ENCODE data around the gene ERCC5. TPM values are rescaled to one million over a fixed set of nuclear protein-coding genes. Genes with fewer than 3 reads are reported as not detected.

The ERCC5 gene
- total RNA-seq, 1 donor from 2014 or later = 48.9 TPM

DNA sequence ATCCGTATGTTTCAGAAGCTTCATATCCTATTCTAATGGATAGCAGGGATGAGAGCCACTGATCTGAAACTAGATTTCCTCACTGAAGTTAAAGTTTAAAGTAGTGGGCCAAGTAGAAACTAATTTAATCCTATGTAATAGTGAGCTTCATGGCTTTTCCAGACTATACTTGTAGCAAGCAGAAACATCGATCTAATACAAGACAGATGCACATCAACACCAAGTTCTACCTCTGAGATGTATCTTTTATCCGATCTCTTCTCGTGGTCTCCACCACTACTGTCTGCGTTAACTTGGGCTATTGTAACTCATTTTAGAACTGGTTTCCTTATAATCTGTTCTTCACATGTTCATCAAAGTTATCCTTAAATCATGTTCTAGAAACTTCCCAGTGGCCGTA is 3.1 kb downstream of the ERCC5 start:
- no peak for TF ChIP-seq CTCF (IDR thresholded peaks at IDR 0.05)
- Mint-ChIP-seq H3K9me3 (ENCODE audit: unreplicated experiment) (no peaks in the 10 kb centered on the region), H3K36me3 (ENCODE audit: unreplicated experiment) (peaks cover 6% of the 10 kb centered on the region), H3K4me1 (ENCODE audit: unreplicated experiment) (peaks cover 22% of the 10 kb centered on the region), H3K27ac (ENCODE audit: unreplicated experiment) (no peak overlapping the region), H3K4me3 (ENCODE audit: unreplicated experiment) (no peak overlapping the region), H3K27me3 (ENCODE audit: unreplicated experiment) (no peaks in the 10 kb centered on the region)
- DNase-seq (ENCODE audit: extremely low spot score, unreplicated experiment) = no peak

GRCh38 chr13:102852556-102852955 is 6.7 kb downstream of the ERCC5 start:
- Mint-ChIP-seq H3K27me3 (ENCODE audit: unreplicated experiment) (no peaks in the 10 kb centered on the region), H3K4me1 (ENCODE audit: unreplicated experiment) (peaks cover 10% of the 10 kb centered on the region), H3K9me3 (ENCODE audit: unreplicated experiment) (no peaks in the 10 kb centered on the region), H3K4me3 (ENCODE audit: unreplicated experiment) (no peak overlapping the region), H3K36me3 (ENCODE audit: unreplicated experiment) (peaks cover 29% of the 10 kb centered on the region), H3K27ac (ENCODE audit: unreplicated experiment) (no peak overlapping the region)
- no peak for TF ChIP-seq CTCF (IDR thresholded peaks at IDR 0.05)
- no peak for DNase-seq (ENCODE audit: extremely low spot score, unreplicated experiment)

GRCh38 chr13:102854675-102855074 is 8.8 kb downstream of the ERCC5 start:
- no peaks in the 10 kb centered on the region for H3K27me3 Mint-ChIP-seq (ENCODE audit: unreplicated experiment)
- TF ChIP-seq CTCF (IDR thresholded peaks at IDR 0.05) = no peak
- no peak overlapping the region for H3K4me3 Mint-ChIP-seq (ENCODE audit: unreplicated experiment)
- H3K36me3 Mint-ChIP-seq (ENCODE audit: unreplicated experiment) = peaks cover 45% of the 10 kb centered on the region
- no peaks in the 10 kb centered on the region for H3K4me1 Mint-ChIP-seq (ENCODE audit: unreplicated experiment)
- H3K27ac Mint-ChIP-seq (ENCODE audit: unreplicated experiment) = no peak overlapping the region
- H3K9me3 Mint-ChIP-seq (ENCODE audit: unreplicated experiment) = no peaks in the 10 kb centered on the region
- no peak for DNase-seq (ENCODE audit: extremely low spot score, unreplicated experiment)

- peaks cover 47% of the 10 kb centered on the region for H3K36me3 Mint-ChIP-seq (ENCODE audit: unreplicated experiment)
- H3K9me3 Mint-ChIP-seq (ENCODE audit: unreplicated experiment) = no peaks in the 10 kb centered on the region
- no peak for DNase-seq (ENCODE audit: extremely low spot score, unreplicated experiment)
- H3K27me3 Mint-ChIP-seq (ENCODE audit: unreplicated experiment) = no peaks in the 10 kb centered on the region
- no peaks in the 10 kb centered on the region for H3K4me1 Mint-ChIP-seq (ENCODE audit: unreplicated experiment)
- TF ChIP-seq CTCF (IDR thresholded peaks at IDR 0.05) = no peak
- H3K4me3 Mint-ChIP-seq (ENCODE audit: unreplicated experiment) = no peak overlapping the region
- H3K27ac Mint-ChIP-seq (ENCODE audit: unreplicated experiment) = no peak overlapping the region
These were observed 10.7 kb downstream of the ERCC5 start for GRCh38 chr13:102856557-102856956.

GRCh38 chr13:102862624-102863210 is 16.9 kb downstream of the ERCC5 start:
- H3K36me3 Mint-ChIP-seq (ENCODE audit: unreplicated experiment) = peaks cover 70% of the 10 kb centered on the region
- H3K27me3 Mint-ChIP-seq (ENCODE audit: unreplicated experiment) = no peaks in the 10 kb centered on the region
- DNase-seq (ENCODE audit: extremely low spot score, unreplicated experiment) = no peak
- no peak overlapping the region for H3K4me3 Mint-ChIP-seq (ENCODE audit: unreplicated experiment)
- TF ChIP-seq CTCF (IDR thresholded peaks at IDR 0.05) = no peak
- H3K9me3 Mint-ChIP-seq (ENCODE audit: unreplicated experiment) = no peaks in the 10 kb centered on the region
- H3K27ac Mint-ChIP-seq (ENCODE audit: unreplicated experiment) = no peak overlapping the region
- H3K4me1 Mint-ChIP-seq (ENCODE audit: unreplicated experiment) = peaks cover 3% of the 10 kb centered on the region
